Measurements from ENCODE around the gene DOCK3. TPM values are rescaled to one million over a fixed set of nuclear protein-coding genes. Genes with fewer than 3 reads are reported as not detected.

DOCK3 gene
- total RNA-seq, 1 experiment from 2014 or later: 0.15 TPM

DNA sequence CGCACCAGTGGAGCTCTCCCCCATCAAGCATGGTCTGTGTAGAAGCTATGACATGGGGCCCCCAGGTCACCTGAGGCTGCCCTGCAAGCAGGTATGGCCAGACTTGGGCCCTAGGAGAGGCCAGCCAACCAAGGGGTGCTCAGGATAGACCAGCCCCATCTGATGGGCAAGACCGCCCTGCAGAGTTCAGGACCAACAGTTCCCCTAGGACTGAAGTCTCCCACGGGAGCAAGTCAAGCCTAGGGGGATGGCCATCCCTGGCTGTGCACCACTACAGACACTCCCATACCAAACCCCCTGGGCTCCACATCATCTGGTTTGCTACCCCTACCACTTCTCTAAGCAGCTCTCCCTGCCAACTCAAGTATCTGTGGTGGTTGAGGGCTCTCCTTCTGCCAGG is 568.2 kb downstream of the DOCK3 start:
- Histone ChIP-seq H3K9ac (ENCODE audit: low read length) (no peak overlapping the region), H3K4me2 (ENCODE audit: low read length) (no peak overlapping the region), H2AFZ (ENCODE audit: low read length) (no peak overlapping the region), H4K20me1 (ENCODE audit: low read length) (no peaks in the 10 kb centered on the region), H3K27ac (ENCODE audit: low read length) (no peak overlapping the region), H3K4me3 (ENCODE audit: low read length) (no peak overlapping the region), H3K9me2 (replicated peaks; ENCODE audit: low read length) (no peaks in the 10 kb centered on the region), H3K36me3 (ENCODE audit: low read depth, low read length) (no peaks in the 10 kb centered on the region), H3K27me3 (ENCODE audit: low read length) (peaks cover 39% of the 10 kb centered on the region), H3K9me3 (ENCODE audit: low read length) (no peaks in the 10 kb centered on the region), H3F3A (ENCODE audit: low read length, unreplicated experiment) (no peaks in the 10 kb centered on the region), H3K79me2 (ENCODE audit: low read length) (no peaks in the 10 kb centered on the region), H3K4me1 (ENCODE audit: insufficient read depth, low read length) (no peaks in the 10 kb centered on the region)
- ChIA-PET CTCF (no interaction called here), POLR2A (ENCODE audit: unreplicated experiment) (no interaction called here)
- DNase-seq (no peak), ATAC-seq (no peak)
- BruUV-seq (replicated peaks): no TSS peak
- intact Hi-C loops (cut with micrococcal nuclease): no loop called here
- TF ChIP-seq EZH2 (IDR thresholded peaks at IDR 0.05; ENCODE audit: low read length, unreplicated experiment) (no peak), EZH2phosphoT487 (IDR thresholded peaks at IDR 0.05; ENCODE audit: borderline replicate concordance, low read length) (no peak)
- TF ChIP-seq, protein P1, sequence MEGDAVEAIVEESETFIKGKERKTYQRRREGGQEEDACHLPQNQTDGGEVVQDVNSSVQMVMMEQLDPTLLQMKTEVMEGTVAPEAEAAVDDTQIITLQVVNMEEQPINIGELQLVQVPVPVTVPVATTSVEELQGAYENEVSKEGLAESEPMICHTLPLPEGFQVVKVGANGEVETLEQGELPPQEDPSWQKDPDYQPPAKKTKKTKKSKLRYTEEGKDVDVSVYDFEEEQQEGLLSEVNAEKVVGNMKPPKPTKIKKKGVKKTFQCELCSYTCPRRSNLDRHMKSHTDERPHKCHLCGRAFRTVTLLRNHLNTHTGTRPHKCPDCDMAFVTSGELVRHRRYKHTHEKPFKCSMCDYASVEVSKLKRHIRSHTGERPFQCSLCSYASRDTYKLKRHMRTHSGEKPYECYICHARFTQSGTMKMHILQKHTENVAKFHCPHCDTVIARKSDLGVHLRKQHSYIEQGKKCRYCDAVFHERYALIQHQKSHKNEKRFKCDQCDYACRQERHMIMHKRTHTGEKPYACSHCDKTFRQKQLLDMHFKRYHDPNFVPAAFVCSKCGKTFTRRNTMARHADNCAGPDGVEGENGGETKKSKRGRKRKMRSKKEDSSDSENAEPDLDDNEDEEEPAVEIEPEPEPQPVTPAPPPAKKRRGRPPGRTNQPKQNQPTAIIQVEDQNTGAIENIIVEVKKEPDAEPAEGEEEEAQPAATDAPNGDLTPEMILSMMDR (conservative IDR thresholded peaks at IDR 0.05; ENCODE audit: low read depth, low read length): no peak

- Histone ChIP-seq H3K4me2 (ENCODE audit: low read length) (no peak overlapping the region), H4K20me1 (ENCODE audit: low read length) (no peaks in the 10 kb centered on the region), H3K9ac (ENCODE audit: low read length) (no peak overlapping the region), H3K9me2 (replicated peaks; ENCODE audit: low read length) (no peaks in the 10 kb centered on the region), H3K4me1 (ENCODE audit: insufficient read depth, low read length) (no peaks in the 10 kb centered on the region), H3K27ac (ENCODE audit: low read length) (no peak overlapping the region), H3K79me2 (ENCODE audit: low read length) (no peaks in the 10 kb centered on the region), H3K9me3 (ENCODE audit: low read length) (no peaks in the 10 kb centered on the region), H3K27me3 (ENCODE audit: low read length) (peaks cover 39% of the 10 kb centered on the region), H3K36me3 (ENCODE audit: low read depth, low read length) (no peaks in the 10 kb centered on the region), H3F3A (ENCODE audit: low read length, unreplicated experiment) (no peaks in the 10 kb centered on the region), H3K4me3 (ENCODE audit: low read length) (no peak overlapping the region), H2AFZ (ENCODE audit: low read length) (no peak overlapping the region)
- TF ChIP-seq EZH2phosphoT487 (IDR thresholded peaks at IDR 0.05; ENCODE audit: borderline replicate concordance, low read length): no peak
- no peak for TF ChIP-seq EZH2 (IDR thresholded peaks at IDR 0.05; ENCODE audit: low read length, unreplicated experiment)
- TF ChIP-seq, protein P1 (conservative IDR thresholded peaks at IDR 0.05; ENCODE audit: low read depth, low read length): no peak
- BruUV-seq (replicated peaks): no TSS peak
- intact Hi-C loops (cut with micrococcal nuclease): no loop called here
- POLR2A ChIA-PET (ENCODE audit: unreplicated experiment): no interaction called here
- CTCF ChIA-PET: no interaction called here
- ATAC-seq: no peak
- DNase-seq: no peak
Measured at GRCh38 chr3:51243924-51244323, 569.2 kb downstream of the DOCK3 start.

DNA sequence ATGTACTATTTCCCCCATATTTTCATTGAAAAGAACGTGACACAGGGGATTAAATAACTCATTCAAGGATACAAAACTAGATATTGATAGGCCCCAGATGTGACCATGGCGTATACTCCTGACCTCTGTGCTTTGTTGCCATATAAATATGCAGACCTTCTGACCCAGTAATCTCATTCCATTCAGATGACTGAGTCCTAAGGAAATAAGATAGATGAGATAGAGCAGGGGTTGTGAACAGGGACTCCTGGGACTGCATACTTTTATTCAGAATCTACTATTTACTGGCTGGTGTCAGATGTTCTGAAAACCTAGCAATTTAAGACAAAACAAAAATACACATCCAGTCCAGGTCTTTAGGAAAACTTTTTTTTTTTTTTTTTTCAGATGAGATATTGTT is 571.1 kb downstream of the DOCK3 start:
- H3K27ac ChIP-seq (ENCODE audit: low read length): no peak overlapping the region
- no peak overlapping the region for H3K4me2 ChIP-seq (ENCODE audit: low read length)
- DNase-seq (no peak), ATAC-seq (no peak)
- H3F3A ChIP-seq (ENCODE audit: low read length, unreplicated experiment): no peaks in the 10 kb centered on the region
- H3K9ac ChIP-seq (ENCODE audit: low read length): no peak overlapping the region
- CTCF ChIA-PET: no interaction called here
- H2AFZ ChIP-seq (ENCODE audit: low read length): no peak overlapping the region
- H3K9me3 ChIP-seq (ENCODE audit: low read length): no peaks in the 10 kb centered on the region
- intact Hi-C loops (cut with micrococcal nuclease): no loop called here
- no TSS peak for BruUV-seq (replicated peaks)
- POLR2A ChIA-PET (ENCODE audit: unreplicated experiment): no interaction called here
- TF ChIP-seq EZH2 (IDR thresholded peaks at IDR 0.05; ENCODE audit: low read length, unreplicated experiment): no peak
- TF ChIP-seq, protein P1 (conservative IDR thresholded peaks at IDR 0.05; ENCODE audit: low read depth, low read length): no peak
- no peak for TF ChIP-seq EZH2phosphoT487 (IDR thresholded peaks at IDR 0.05; ENCODE audit: borderline replicate concordance, low read length)
- H3K4me3 ChIP-seq (ENCODE audit: low read length): no peak overlapping the region
- H3K36me3 ChIP-seq (ENCODE audit: low read depth, low read length): no peaks in the 10 kb centered on the region
- H3K9me2 ChIP-seq (replicated peaks; ENCODE audit: low read length): no peaks in the 10 kb centered on the region
- H3K27me3 ChIP-seq (ENCODE audit: low read length): peaks cover 30% of the 10 kb centered on the region
- H3K4me1 ChIP-seq (ENCODE audit: insufficient read depth, low read length): no peaks in the 10 kb centered on the region
- no peaks in the 10 kb centered on the region for H3K79me2 ChIP-seq (ENCODE audit: low read length)
- H4K20me1 ChIP-seq (ENCODE audit: low read length): no peaks in the 10 kb centered on the region

Data from PC-3 (cell line).